SK-N-MC (cell line): ENCODE results near the gene CUL9.

Experiments used
- DNase-seq: peaks from one replicate; pipeline ENCODE4 v3.0.0-alpha.2; 2011; ENCODE audit warnings: low read depth, low spot score
- H3K27ac ChIP-seq: fragments of 200-600 bp; sonication (generic); 2 replicates; pipeline ENCODE4 v1.5.1; 2016; ENCODE audit warnings: mixed run types
- H3K36me3 ChIP-seq: fragments of 200-600 bp; sonication (generic); 2 replicates; pipeline ENCODE4 v1.6.1; 2017; ENCODE audit warnings: antibody characterized with exemption, low read length, mixed read lengths; ENCODE audit not compliant: insufficient read depth
- H3K4me3 ChIP-seq: fragments of 200-600 bp; sonication (generic); 2 replicates; pipeline ENCODE4 v1.5.1; 2016
- H3K9ac ChIP-seq: fragments of 200-600 bp; sonication (generic); 2 replicates; pipeline ENCODE4 v1.8.0; 2017; ENCODE audit warnings: mixed run types, mixed read lengths; ENCODE audit not compliant: insufficient read length
- H3K9me3 ChIP-seq: fragments of 200-600 bp; sonication (generic); 2 replicates; pipeline ENCODE4 v1.6.1; 2017; ENCODE audit warnings: low read depth, mild to moderate bottlenecking, antibody characterized with exemption, low read length, moderate library complexity, mixed read lengths
- EZH2 ChIP-seq: fragments of 200-600 bp; sonication (generic); IDR thresholded peaks from one replicate; pipeline ENCODE4 v1.6.1; 2017; ENCODE audit warnings: antibody characterized with exemption
- FOXP2 ChIP-seq: optimal IDR thresholded peaks from 2 replicates; pipeline ENCODE3; 2011; ENCODE audit warnings: mild to moderate bottlenecking, moderate library complexity; ENCODE audit not compliant: insufficient read depth; ENCODE audit errors: extremely low read length, control extremely low read depth
- POLR2AphosphoS5 ChIP-seq: IDR thresholded peaks from 2 replicates; pipeline ENCODE4 v1.6.1; 2012; ENCODE audit warnings: mild to moderate bottlenecking, low read depth, low read length, borderline replicate concordance

CUL9 gene

GRCh38 chr6:43226192-43226851 is 44.3 kb downstream of the CUL9 start:
- H3K27ac ChIP-seq: no peak overlapping the region
- peaks cover 6% of the 10 kb centered on the region; the same call in 1 of the 2 replicates for H3K36me3 ChIP-seq
- DNase-seq: no peak
- H3K9ac ChIP-seq: no peak overlapping the region
- no peak overlapping the region for H3K4me3 ChIP-seq
- TF ChIP-seq POLR2AphosphoS5 (no peak), EZH2 (no peak), FOXP2 (no peak)
- no peaks in the 10 kb centered on the region for H3K9me3 ChIP-seq

- H3K27ac ChIP-seq: no peak within 1 kb of the TSS
- peak within 1 kb of the TSS; percentile 88 for H3K9ac ChIP-seq
- peak within 1 kb of the TSS; percentile 87 for H3K4me3 ChIP-seq
- TF ChIP-seq FOXP2 (peak; percentile 17), POLR2AphosphoS5 (peak; percentile 73; the same call in 1 of the 2 replicates), EZH2 (no peak)
- H3K9me3 ChIP-seq: no peaks in the 10 kb centered on the region
- H3K36me3 ChIP-seq: peaks cover 6% of the 10 kb centered on the region; the same call in 1 of the 2 replicates
- DNase-seq: no peak
These were observed 47.2 kb downstream of the CUL9 start, which contains the start of gene DNPH1 for GRCh38 chr6:43228951-43229802. Gene DNPH1 (minus strand): TSS chr6:43229481. CDS start chr6:43229456, 25 bp downstream.

- Histone ChIP-seq H3K9me3 (no peaks in the 10 kb centered on the region), H3K27ac (no peak overlapping the region), H3K4me3 (peak overlapping the region; percentile 87; the same call in 1 of the 2 replicates), H3K9ac (no peak overlapping the region), H3K36me3 (peaks cover 6% of the 10 kb centered on the region; the same call in 1 of the 2 replicates)
- no peak for TF ChIP-seq FOXP2
- TF ChIP-seq EZH2: no peak
- TF ChIP-seq POLR2AphosphoS5: no peak
- no peak for DNase-seq
These were observed 48.0 kb downstream of the CUL9 start for GRCh38 chr6:43229803-43230620.

GRCh38 chr6:43231053-43231452 is 49.1 kb downstream of the CUL9 start:
- Histone ChIP-seq H3K9me3 (no peaks in the 10 kb centered on the region), H3K4me3 (no peak overlapping the region), H3K9ac (no peak overlapping the region), H3K27ac (no peak overlapping the region), H3K36me3 (no peaks in the 10 kb centered on the region; the same call in 1 of the 2 replicates)
- DNase-seq: no peak
- TF ChIP-seq EZH2 (no peak), FOXP2 (no peak), POLR2AphosphoS5 (no peak)

GRCh38 chr6:43231735-43232450 is 49.9 kb downstream of the CUL9 start:
- no peaks in the 10 kb centered on the region for H3K9me3 ChIP-seq
- H3K4me3 ChIP-seq: no peak overlapping the region
- TF ChIP-seq EZH2: no peak
- no peak for TF ChIP-seq FOXP2
- no peak for TF ChIP-seq POLR2AphosphoS5
- no peak overlapping the region for H3K9ac ChIP-seq
- no peak for DNase-seq
- no peak overlapping the region for H3K27ac ChIP-seq
- H3K36me3 ChIP-seq: no peaks in the 10 kb centered on the region

DNA sequence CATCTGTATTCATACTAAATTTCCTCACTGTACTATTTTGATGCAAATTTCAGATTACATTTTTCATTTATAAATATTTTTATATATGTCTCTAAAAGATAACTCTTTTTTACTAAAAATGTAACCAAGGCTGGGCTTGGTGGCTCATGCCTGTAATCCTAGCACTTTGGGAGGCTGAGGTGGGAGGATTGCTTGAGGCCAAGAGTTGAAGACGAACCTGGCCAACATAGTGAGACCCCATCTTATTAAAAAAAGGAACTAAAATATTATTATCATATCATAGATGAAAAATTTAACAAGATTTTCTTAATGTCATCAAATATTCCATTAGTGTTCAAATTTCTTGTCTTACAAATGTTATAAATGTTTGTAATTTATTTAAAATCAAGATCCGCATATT is 53.8 kb downstream of the CUL9 start:
- H3K36me3 ChIP-seq: no peaks in the 10 kb centered on the region
- no peak overlapping the region for H3K4me3 ChIP-seq
- no peak overlapping the region for H3K27ac ChIP-seq
- no peak for TF ChIP-seq POLR2AphosphoS5
- TF ChIP-seq FOXP2: no peak
- TF ChIP-seq EZH2: no peak
- DNase-seq: no peak
- no peak overlapping the region for H3K9ac ChIP-seq
- no peaks in the 10 kb centered on the region for H3K9me3 ChIP-seq

- DNase-seq: no peak
- H3K9ac ChIP-seq: no peak overlapping the region
- no peak overlapping the region for H3K4me3 ChIP-seq
- no peak overlapping the region for H3K27ac ChIP-seq
- no peaks in the 10 kb centered on the region for H3K36me3 ChIP-seq
- TF ChIP-seq EZH2 (no peak), POLR2AphosphoS5 (no peak), FOXP2 (no peak)
- H3K9me3 ChIP-seq: no peaks in the 10 kb centered on the region
These were observed 57.1 kb downstream of the CUL9 start for GRCh38 chr6:43239054-43239453.

- Histone ChIP-seq H3K9me3 (no peaks in the 10 kb centered on the region), H3K9ac (no peak overlapping the region), H3K4me3 (no peak overlapping the region), H3K36me3 (no peaks in the 10 kb centered on the region), H3K27ac (no peak overlapping the region)
- TF ChIP-seq POLR2AphosphoS5 (no peak), EZH2 (no peak), FOXP2 (no peak)
- DNase-seq: no peak
These were observed 59.0 kb downstream of the CUL9 start for GRCh38 chr6:43240950-43241349.
